GM18868 (cell line): ENCODE results near the gene TAF4.
"Not testable (repeated sequence)": the region's sequence is repeated elsewhere in the genome, so short reads cannot be mapped to it uniquely, and the experiment has no call there.

Experiments used
- ATAC-seq: cut with Tn5 transposase; IDR thresholded peaks from one replicate; pipeline ENCODE4 v1.9.1; 2021; ENCODE audit warnings: mild to moderate bottlenecking, moderate library complexity; ENCODE audit not compliant: unreplicated experiment

TAF4 gene, protein sequence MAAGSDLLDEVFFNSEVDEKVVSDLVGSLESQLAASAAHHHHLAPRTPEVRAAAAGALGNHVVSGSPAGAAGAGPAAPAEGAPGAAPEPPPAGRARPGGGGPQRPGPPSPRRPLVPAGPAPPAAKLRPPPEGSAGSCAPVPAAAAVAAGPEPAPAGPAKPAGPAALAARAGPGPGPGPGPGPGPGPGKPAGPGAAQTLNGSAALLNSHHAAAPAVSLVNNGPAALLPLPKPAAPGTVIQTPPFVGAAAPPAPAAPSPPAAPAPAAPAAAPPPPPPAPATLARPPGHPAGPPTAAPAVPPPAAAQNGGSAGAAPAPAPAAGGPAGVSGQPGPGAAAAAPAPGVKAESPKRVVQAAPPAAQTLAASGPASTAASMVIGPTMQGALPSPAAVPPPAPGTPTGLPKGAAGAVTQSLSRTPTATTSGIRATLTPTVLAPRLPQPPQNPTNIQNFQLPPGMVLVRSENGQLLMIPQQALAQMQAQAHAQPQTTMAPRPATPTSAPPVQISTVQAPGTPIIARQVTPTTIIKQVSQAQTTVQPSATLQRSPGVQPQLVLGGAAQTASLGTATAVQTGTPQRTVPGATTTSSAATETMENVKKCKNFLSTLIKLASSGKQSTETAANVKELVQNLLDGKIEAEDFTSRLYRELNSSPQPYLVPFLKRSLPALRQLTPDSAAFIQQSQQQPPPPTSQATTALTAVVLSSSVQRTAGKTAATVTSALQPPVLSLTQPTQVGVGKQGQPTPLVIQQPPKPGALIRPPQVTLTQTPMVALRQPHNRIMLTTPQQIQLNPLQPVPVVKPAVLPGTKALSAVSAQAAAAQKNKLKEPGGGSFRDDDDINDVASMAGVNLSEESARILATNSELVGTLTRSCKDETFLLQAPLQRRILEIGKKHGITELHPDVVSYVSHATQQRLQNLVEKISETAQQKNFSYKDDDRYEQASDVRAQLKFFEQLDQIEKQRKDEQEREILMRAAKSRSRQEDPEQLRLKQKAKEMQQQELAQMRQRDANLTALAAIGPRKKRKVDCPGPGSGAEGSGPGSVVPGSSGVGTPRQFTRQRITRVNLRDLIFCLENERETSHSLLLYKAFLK

DNA sequence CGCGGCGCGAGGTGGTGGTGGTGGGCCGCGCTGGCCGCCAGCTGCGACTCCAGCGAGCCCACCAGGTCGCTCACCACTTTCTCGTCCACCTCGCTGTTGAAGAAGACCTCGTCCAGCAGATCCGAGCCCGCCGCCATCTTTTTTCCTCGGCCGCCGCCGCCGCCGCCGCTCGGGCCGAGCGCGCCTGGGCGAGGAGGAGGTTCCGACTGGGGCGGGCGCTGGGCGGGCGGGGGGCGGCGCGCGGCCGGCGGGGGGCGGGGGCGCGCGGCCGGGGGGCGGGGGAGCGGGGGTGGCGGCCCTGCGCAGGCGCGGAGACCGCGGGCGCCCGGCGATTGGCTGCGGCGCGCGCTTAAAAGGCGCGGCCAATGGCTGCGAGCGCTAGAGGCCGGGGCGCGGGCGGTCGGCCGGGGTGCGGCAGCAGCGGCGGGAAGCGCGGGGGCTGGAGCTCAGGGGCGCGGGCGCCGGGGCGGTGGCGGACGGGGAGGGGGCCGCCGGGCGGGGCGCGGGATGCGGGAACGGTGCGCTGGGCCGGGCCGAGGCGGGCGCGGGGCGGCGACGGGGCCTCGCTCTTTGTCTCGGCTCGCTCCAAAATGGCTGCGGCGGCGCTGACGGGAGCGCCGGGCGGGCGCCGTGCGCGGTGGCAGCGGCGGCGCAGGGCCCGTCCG, at the start of gene TAF4:
Gene TAF4, minus strand, starts transcription at position 208 of the 665 bp plus-strand sequence. Its CDS starts 71 bp downstream, at position 137.
- ATAC-seq: peak; percentile 67

DNA sequence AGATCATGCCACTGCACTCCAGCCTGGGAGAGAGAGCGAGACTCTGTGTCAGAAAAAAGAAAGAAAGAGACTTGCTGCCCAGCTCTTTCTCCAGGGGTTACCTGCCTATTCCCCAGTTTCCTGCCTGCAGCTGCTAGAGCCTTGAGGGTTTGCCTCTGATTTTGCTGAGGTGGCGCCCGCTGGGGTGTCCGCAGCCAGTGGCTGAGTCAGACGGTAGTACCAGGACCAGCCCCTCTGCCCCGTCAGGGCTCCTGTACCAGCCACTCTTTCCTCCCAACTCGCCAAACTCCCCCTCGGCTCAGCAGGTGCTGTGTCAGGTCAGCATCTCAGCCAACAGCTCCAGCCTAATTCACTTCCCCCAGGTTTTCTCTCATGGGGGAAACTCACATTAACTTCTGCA, 49.2 kb upstream of the TAF4 start:
- ATAC-seq: no peak

DNA sequence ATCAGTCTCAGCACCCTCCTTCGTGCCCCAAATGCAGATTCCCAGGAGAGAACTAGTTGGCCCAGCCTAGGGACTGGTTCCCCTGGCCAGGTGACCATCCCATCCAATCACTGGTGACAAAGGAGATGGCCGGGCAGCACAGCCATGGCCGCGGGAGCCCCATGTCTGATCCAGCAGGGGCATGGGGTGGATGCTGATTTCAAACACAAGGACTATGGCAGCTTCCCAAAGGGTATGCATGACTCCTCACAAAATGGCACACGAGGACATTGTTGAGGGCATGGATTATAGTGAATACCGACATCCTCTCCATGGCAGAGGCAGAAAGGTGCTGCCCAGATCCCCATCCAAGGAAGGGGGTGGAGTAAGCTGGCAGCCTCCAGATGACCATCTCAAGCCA, 46.7 kb upstream of the TAF4 start:
- no peak for ATAC-seq

DNA sequence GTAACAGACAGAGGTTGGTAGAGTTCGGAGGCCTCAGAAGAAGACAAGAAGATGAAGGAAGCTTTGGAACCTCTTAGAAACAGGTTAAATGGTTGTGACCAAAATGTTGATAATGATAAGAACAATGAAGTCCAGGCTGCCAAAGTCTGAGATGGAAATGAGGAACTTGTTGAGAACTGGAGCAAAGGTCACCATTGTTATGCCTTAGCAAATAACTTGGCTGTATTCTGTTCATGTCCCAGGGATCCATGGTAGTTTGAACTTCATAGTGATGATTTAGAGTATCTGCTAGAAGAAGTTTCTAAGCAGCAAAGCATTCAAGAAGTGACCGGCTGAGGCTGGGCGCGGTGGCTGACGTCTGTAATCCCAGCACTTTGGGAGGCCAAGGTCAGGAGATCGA, 45.5 kb upstream of the TAF4 start:
- no peak for ATAC-seq

DNA sequence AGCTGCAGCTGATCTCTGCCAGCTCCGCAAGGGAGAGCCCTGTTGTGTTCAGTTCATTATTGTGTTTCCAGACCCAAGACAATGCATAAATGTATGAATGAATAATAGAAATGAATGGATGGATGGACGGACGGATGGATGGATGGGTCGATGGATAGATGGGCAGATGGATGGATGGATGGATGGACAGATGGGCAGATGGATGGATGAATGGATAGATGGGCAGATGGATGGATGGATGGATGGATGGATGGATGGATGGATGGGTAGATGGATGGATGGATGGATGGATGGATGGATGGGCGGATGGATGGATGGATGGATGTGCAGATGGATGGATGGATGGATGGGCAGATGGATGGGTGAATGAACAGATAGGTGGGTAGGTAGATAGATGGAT, 39.9 kb upstream of the TAF4 start:
- no peak for ATAC-seq

DNA sequence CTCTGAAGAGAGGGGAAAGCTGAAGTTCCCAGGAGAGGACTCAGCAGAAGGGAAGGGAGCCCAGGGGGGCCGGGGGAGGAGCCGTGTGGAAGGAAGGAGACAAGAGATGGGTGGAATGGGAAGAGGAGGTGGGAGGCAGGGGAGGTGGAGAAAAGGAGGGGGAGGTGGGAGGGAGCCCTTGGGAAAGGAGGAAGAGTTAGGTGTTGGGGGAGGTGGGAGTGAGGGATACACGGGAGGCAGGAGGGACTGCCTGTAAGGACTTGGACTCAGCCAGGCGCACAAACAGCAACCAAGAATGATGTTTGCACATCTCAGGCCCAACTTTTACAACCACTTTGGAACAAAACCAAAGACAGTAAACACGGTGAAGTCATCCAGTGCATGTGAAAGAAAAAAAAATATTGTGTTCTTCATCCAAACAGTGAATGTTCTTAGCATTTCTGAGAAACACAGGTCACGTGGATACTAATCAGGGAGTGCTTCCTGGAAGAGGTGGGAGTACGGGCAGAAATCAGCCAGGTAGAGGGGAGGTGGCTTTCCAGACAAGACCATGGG, 39.2 kb upstream of the TAF4 start:
- ATAC-seq: no peak

DNA sequence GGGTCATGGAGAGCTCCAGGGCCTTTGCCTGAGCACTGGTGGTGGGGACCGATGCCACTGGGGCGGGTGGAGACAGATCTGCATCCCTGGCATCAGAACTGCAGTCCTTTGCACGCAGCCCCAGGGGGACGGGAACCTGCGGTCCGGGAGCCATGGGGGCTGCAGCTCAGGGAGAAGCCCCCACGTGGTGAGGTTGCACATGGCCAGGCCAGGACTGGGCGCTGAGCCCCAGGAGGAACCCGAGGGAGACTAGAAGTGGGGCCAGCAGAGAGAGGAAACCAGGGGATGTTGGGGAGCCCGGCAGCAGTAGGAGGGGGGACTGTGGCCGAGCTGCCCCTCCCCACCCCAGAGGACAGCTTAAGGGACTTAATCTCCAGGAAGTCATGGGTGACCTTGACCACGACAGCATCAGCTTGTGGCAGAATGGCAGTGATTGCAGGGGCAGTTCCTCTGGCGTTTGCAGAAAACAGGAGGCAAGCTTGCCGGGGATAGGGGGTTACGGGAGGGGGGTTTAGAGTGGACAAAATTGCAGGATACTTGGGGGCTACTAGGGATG, 38.6 kb upstream of the TAF4 start:
- no peak for ATAC-seq

DNA sequence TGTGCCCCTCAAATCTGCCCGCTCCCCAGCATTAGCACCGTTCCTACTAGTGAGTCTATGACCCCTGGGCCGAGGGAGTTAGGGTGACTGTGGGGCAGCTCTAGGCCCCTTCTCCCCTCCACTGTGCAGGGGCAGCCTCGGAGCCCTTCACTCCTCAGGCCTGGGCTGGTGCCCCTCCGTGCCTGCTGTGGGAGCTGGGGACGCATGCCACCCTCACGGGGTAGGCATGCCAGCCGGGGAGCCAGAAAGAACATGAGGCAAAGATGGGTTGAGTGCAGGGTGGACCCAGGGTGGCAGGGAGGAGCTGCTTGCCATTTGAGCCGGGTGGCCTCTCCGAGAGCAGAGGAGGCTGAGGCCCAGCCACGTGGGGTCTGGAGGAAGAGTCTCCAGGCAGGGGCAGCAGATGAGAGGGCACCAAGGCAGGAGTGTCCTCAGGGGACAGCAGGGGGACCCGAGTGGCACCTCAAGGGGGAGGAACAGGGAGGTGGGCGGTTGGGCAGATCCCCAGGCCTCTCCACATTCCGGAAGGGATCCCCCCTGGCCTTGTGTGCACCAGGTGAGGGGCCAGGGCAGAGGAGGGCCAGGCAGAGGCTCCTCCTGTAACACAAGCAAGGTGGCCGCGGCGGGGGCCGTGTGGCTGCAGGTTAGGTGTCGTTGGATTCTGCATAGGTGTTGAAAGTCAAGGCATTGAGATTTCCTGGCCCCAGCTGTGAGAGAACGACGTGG, 38.0 kb upstream of the TAF4 start:
- no peak for ATAC-seq

DNA sequence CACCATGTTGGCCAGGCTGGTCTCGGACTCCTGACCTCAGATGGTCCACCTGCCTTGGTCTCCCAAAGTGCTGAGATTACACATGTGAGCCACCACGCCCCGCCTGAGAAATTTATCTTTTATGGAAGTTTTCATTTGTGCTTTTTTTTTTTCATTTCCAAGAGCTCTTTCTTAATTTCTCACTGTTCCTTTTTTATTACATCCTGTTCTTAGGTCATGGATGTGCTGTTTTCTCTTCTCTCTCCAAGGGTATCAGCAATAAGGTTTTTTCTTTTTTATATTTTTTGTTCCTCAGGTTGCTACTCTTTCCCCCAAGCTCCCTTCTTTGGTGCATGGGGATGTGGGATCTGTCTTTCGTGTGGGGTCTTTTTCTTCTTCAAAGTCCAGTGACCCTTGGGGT, 35.4 kb upstream of the TAF4 start:
- no peak for ATAC-seq

DNA sequence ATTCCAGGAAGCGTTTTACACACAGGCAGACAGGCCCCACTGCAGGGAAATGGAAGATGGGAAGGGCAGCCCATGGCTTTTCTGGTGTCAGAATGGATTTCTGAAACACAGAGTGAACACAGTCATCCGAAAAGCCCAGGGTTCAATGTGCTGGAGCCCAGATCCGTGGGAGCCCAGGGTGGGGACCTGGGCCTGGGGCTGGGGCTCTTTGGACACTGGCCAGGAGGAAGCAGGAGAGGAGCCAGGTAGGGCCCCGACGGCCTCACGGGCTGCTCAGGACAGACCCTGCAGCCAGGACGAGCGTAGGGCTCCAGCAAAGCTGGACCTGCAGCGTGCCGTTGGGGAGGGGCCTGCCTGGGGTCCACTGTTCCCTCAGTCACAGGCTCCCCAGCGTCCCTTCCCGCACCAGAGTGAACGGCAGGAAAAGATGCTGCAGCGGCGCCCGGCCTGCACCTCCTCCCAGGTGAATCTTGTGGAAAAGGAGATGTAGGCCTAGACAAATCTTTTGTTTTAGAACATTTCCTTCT, 32.3 kb upstream of the TAF4 start:
- ATAC-seq: no peak

DNA sequence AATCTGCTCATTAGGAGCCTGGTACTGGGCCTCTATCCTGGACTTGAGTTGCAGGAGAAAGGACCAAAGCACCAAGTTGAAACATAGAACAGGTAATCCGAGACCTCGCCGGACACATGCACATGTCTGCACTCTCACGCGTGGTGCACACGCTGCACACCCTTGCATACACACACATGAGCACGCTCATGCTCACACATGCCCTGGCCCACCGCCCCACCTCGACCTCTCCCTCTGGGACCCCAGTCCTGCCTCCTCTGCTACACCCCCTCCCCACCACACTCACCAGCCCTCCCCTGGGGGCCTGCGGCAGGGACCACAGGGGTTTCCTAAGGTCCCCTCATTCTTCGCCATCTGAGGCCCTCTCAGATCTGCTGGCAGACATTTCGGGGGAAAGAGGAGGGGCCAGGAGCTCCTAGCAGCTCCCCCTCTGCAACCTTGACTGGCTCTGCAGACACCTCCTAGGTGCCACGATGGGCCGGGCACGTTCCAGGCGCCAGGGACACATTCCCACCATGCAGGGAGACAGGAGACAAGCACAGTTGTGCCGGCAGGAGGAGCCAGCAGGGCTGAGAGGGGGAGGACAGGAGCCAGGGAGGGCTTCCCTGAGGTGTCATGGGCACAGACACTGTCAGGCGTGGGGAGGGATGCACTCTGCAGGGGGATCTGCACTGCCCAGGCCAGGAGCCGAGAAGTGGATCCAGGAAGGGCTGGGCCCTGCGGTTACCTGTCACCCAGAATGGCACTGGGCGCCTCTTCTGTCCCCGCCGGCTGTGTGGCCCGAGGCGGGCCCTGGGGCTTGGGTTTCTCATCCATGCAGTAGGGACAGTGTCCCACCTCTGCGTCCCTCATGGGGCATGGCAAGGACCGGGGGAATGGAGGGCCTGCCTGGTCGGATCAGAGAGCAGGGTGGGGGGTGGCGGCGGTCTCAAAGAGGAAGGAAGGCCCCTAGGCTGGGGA, 31.0 kb upstream of the TAF4 start:
- ATAC-seq: no peak

DNA sequence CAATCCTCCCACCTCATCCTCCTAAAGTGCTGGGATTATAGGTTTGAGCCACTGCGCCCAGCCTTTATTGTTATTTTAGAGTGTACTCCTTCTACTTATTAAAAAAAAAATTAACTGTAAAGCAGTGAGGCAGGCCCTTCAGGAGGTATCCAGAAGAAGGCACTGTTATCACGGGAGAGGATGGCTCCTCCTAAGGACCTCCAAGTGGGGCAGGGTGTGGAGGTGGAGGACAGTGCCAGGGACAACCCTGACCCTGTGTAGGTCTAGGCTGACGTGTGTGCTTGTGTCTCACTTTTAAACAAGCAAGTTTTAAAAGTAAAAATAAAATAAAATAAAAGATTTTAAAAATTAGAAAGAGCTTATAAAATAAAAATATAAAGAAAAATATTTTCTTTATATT, 23.7 kb upstream of the TAF4 start:
- no peak for ATAC-seq

DNA sequence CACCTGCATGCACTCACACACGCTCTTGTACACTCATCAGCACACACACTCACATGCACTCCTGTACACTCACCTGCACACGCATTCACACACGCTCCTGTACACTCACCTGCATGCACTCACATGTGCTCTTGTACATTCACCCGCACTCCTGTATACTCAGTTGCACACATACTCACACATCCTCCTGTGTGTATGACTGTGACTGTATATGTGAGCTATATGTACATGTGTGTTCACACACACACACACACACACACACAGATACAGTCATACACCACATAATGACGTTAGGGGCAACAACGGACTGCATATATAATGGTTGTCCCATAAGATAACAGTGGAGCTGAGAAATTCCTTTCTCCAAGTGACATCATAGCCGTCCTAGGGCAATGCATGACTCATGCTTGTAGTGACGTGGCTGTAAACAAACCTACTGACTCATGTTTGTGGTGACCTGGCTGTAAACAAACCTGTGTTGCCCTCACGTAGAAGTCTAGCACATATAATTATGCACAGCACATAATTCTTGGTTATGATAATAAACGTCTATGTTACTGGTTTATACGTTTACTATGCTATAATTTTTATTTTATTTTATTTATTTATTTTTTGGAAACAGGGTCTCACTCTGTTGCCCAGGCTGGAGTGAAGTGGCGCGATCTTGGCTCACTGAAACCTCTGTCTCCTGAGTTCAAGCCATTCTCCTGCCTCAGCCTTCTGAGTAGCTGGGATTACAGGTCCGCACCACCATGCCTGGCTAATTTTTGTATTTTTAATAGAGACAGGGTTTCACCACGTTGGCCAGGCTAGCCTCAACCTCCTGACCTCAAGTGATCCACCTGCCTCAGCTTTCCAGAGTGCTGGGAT, 22.8 kb upstream of the TAF4 start:
- no peak for ATAC-seq

DNA sequence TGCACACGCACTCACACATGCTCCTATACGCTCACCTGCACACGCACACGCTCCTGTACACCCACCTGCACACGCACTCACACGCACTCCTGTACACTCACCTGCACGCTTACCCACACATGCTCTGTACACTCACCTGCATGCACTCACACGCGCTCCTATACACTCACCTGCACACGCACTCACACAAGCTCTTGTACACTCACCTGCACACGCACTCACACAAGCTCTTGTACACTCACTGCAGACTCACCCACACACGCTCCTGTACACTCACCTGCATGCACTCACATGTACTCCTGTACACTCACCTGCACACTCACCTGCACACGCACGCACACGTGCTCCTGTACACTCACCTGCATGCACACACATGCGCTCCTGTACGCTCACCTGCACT, 22.0 kb upstream of the TAF4 start:
- ATAC-seq: no peak

DNA sequence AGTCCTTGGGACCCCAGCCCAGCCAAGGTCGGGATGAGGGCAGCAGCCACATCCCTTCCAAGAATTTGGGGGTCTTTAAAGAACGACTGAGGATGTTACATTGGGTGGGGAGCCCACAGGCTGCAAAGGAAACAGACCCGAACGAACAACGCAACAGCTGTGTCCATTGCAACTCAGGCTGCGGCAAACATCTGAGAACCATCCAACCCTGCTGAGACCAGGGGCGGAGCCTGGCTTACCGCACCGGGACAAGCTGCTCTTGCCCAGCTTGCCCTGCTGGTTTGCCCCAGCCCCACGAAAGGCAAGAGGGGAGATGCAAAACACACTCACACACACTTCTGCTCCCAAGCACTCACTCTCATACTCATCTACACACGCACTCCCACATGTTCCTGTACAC, 21.5 kb upstream of the TAF4 start:
- no peak for ATAC-seq

DNA sequence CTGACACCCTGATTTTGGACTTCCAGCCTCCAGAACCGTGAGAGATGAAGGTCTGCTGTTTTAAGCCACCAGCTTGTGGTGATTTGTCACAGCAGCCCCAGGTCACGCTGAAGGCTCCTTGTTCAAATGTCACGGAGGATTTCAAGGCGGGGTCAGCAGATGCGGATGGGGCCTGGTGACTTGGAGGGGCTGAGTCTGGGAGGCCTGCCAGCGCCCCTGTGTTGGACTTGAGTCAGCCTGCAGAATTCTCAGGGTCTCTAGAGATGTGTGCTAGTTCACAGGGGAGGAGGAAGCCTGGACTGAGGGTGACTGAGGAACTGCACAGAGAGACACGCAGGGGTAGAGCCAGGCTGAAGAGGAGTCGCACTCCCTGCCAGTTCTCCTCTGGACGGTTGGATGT, 19.5 kb upstream of the TAF4 start:
- no peak for ATAC-seq

DNA sequence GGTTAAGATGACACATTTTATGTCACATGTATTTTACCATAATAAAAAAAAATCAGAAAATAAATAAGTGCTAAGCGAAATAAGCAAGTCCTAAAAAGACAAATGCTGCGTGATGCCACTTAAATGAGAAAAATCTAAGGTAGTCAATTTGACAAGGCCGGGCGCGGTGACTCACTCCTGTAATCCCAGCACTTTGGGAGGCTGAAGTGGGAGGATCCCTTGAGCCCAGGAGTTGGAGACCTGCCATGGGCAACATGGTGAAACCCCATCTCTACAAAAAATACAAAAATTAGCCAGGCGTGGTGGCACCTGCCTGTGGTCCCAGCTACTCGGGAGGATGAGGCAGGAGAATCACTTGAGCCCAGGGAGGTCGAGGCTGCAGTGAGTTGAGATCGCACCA, 18.5 kb upstream of the TAF4 start:
- ATAC-seq: not testable (repeated sequence)

DNA sequence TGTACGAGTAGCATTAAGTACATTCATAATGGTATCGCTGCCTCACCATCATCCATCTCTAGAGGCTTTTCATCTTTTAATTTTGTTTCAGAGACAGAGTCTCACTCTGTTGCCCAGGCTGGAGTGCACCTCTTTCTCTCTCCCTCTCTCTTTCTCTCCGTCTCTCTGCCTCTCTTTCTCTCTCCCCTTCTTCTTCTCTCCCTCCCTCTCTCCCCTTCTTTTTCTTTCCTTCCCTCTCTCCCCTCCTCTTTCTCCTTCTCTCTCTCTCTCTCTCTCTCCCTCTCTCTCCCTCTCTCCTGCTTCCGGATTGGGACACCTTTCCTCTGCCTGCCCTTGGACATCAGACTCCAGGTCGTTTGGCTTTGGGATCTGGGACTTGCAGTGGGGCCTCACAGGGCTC, 17.6 kb upstream of the TAF4 start:
- no peak for ATAC-seq
